Smooth muscle cell (in vitro differentiated cells): ENCODE results near the gene MRPS9. TPM values are rescaled to one million over a fixed set of nuclear protein-coding genes. Genes with fewer than 3 reads are reported as not detected.

ENCODE experiments used
- DNase-seq: peaks from one replicate; lab custom pipeline; 2025; ENCODE audit not compliant: unreplicated experiment; lab: John Stamatoyannopoulos, UW
- H2AFZ ChIP-seq: fragments of 200-600 bp; sonication (generic); 2 replicates; pipeline ENCODE4 v1.6.0; 2016; ENCODE audit warnings: antibody characterized with exemption, low read depth, mild to moderate bottlenecking
- H3F3A ChIP-seq: fragments of 200-600 bp; sonication (generic); 2 replicates; pipeline ENCODE4 v1.6.0; 2017; ENCODE audit warnings: antibody characterized with exemption, low read depth
- H3K27ac ChIP-seq: fragments of 200-600 bp; sonication (generic); 2 replicates; pipeline ENCODE4 v1.5.1; 2016; ENCODE audit warnings: low read depth, mild to moderate bottlenecking
- H3K27me3 ChIP-seq: fragments of 200-600 bp; sonication (generic); 2 replicates; pipeline ENCODE4 v1.6.1; 2016; ENCODE audit warnings: low read depth, mild to moderate bottlenecking
- H3K36me3 ChIP-seq: fragments of 200-600 bp; sonication (generic); 2 replicates; pipeline ENCODE4 v1.5.1; 2016; ENCODE audit warnings: low read depth
- H3K4me1 ChIP-seq: fragments of 200-600 bp; sonication (generic); 2 replicates; pipeline ENCODE4 v1.5.1; 2016; ENCODE audit warnings: low read depth
- H3K4me2 ChIP-seq: fragments of 200-600 bp; sonication (generic); 2 replicates; pipeline ENCODE4 v1.6.0; 2016; ENCODE audit warnings: mild to moderate bottlenecking
- H3K4me3 ChIP-seq: fragments of 200-600 bp; sonication (generic); 2 replicates; pipeline ENCODE4 v1.5.1; 2016; ENCODE audit warnings: mild to moderate bottlenecking
- H3K79me2 ChIP-seq: fragments of 200-600 bp; sonication (generic); 2 replicates; pipeline ENCODE4 v1.6.0; 2016; ENCODE audit warnings: low read depth, mild to moderate bottlenecking
- H3K9ac ChIP-seq: fragments of 200-600 bp; sonication (generic); 2 replicates; pipeline ENCODE4 v1.6.0; 2016; ENCODE audit warnings: low read depth
- H3K9me3 ChIP-seq: fragments of 200-600 bp; sonication (generic); replicated peaks from 2 replicates; pipeline ENCODE4 v1.5.1; 2016; ENCODE audit warnings: low read depth
- H4K20me1 ChIP-seq: fragments of 200-600 bp; sonication (generic); 2 replicates; pipeline ENCODE4 v1.6.0; 2016; ENCODE audit warnings: low read depth
- WGBS: methylation state at CpG from one replicate; pipeline ENCODE4 v1.1.7; 2016; ENCODE audit warnings: low lambda C conversion rate; 5-methylcytosine and 5-hydroxymethylcytosine counted together
- polyA plus RNA-seq: library from polyadenylated mRNA; unstranded; fragments of >200 nt; fragmentation: Nextera tagmentation; extraction: Ambion mirVana; gene quantifications from 2 replicates; pipeline ENCODE4 v1.2.1, GENCODE V29; 2016
- total RNA-seq: library from RNA; depleted of rRNA; stranded (reverse); fragments of >200 nt; gene quantifications from 2 replicates; pipeline ENCODE4 v1.2.3, GENCODE V29; 2014
- TF ChIP-seq, protein P1 (sequence below): fragments of 200-600 bp; sonication (generic); IDR thresholded peaks from 2 replicates; pipeline ENCODE4 v1.5.1; 2017; ENCODE audit warnings: borderline replicate concordance, mild to moderate bottlenecking, antibody characterized with exemption; ENCODE audit not compliant: insufficient read depth, poor library complexity, severe bottlenecking

MRPS9 gene
- total and polyA plus RNA-seq, 2 experiments from 2014 or later = 25.1 to 26.2 TPM

DNA sequence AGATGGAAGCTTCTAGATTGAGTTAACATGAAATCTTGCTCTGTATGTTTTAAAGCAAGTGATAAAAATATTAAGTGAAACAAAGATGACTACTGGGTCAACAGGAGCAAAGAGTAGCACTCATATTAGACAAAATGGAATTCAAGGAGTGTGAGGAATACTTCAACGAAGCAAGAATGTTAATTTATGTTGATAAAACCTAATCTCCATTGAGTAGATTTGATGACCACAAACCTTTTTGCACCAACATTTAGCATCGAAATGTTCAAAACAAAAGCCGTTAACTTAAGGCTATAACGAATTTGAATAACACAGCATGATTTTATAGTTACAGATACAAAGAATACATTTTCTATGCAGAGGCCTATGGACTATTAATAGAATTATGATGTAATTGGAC is 35.7 kb downstream of the MRPS9 start:
- Histone ChIP-seq H3K9ac (no peak overlapping the region), H3K4me1 (no peaks in the 10 kb centered on the region), H3K9me3 (no peaks in the 10 kb centered on the region), H2AFZ (no peak overlapping the region), H3K36me3 (no peaks in the 10 kb centered on the region), H3K79me2 (no peaks in the 10 kb centered on the region), H4K20me1 (no peaks in the 10 kb centered on the region), H3F3A (no peaks in the 10 kb centered on the region), H3K27me3 (no peaks in the 10 kb centered on the region), H3K27ac (no peak overlapping the region), H3K4me3 (no peak overlapping the region), H3K4me2 (no peak overlapping the region)
- DNase-seq = no peak
- TF ChIP-seq, protein P1, sequence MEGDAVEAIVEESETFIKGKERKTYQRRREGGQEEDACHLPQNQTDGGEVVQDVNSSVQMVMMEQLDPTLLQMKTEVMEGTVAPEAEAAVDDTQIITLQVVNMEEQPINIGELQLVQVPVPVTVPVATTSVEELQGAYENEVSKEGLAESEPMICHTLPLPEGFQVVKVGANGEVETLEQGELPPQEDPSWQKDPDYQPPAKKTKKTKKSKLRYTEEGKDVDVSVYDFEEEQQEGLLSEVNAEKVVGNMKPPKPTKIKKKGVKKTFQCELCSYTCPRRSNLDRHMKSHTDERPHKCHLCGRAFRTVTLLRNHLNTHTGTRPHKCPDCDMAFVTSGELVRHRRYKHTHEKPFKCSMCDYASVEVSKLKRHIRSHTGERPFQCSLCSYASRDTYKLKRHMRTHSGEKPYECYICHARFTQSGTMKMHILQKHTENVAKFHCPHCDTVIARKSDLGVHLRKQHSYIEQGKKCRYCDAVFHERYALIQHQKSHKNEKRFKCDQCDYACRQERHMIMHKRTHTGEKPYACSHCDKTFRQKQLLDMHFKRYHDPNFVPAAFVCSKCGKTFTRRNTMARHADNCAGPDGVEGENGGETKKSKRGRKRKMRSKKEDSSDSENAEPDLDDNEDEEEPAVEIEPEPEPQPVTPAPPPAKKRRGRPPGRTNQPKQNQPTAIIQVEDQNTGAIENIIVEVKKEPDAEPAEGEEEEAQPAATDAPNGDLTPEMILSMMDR = no peak
- WGBS = 80% methylated on average over 4 of the region's 4 CpGs

DNA sequence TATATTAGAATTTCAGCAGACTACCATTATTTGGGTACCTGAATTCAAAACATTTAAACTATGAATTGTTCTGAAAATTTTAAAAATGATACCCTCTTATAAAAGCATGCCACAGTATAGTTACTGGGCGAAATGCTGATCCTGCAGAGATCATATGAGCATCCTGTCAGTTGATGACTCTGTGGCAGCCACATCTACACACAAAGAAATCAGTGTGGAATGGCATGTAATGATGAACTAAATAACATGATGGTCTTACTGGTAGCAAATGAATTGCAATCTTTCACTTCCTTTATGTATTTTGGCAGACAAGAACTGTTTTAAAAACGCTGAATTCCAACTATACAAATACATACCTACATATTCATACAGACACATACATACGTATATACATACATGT is 38.3 kb downstream of the MRPS9 start:
- no peak overlapping the region for H3K4me3 ChIP-seq

GRCh38 chr2:105078906-105079495 is 41.1 kb downstream of the MRPS9 start:
- Histone ChIP-seq H3K9ac (no peak overlapping the region), H3F3A (no peaks in the 10 kb centered on the region), H3K4me1 (no peaks in the 10 kb centered on the region), H3K4me3 (no peak overlapping the region), H4K20me1 (no peaks in the 10 kb centered on the region), H3K27ac (peak overlapping the region; percentile 21), H3K4me2 (no peak overlapping the region), H3K36me3 (no peaks in the 10 kb centered on the region), H2AFZ (no peak overlapping the region), H3K79me2 (no peaks in the 10 kb centered on the region), H3K27me3 (no peaks in the 10 kb centered on the region), H3K9me3 (no peaks in the 10 kb centered on the region)
- TF ChIP-seq, protein P1 = no peak
- DNase-seq = no peak
- WGBS = 79% methylated on average over 10 of the region's 10 CpGs

More for the DNA sequence above, 38.3 kb downstream of the MRPS9 start:
- Histone ChIP-seq H4K20me1 (no peaks in the 10 kb centered on the region), H2AFZ (no peak overlapping the region), H3K36me3 (no peaks in the 10 kb centered on the region), H3K27ac (no peak overlapping the region), H3K4me2 (no peak overlapping the region), H3K79me2 (no peaks in the 10 kb centered on the region), H3K4me1 (no peaks in the 10 kb centered on the region), H3F3A (no peaks in the 10 kb centered on the region), H3K9me3 (no peaks in the 10 kb centered on the region), H3K9ac (no peak overlapping the region), H3K27me3 (no peaks in the 10 kb centered on the region)
- 97% methylated on average over 3 of the region's 3 CpGs for WGBS
- DNase-seq = no peak
- TF ChIP-seq, protein P1 = no peak

- H3K4me2 ChIP-seq = no peak overlapping the region
- H4K20me1 ChIP-seq = no peaks in the 10 kb centered on the region
- no peaks in the 10 kb centered on the region for H3K4me1 ChIP-seq
- no peak overlapping the region for H3K27ac ChIP-seq
- H3F3A ChIP-seq = no peaks in the 10 kb centered on the region
- TF ChIP-seq, protein P1 = no peak
- H3K36me3 ChIP-seq = no peaks in the 10 kb centered on the region
- H3K79me2 ChIP-seq = no peaks in the 10 kb centered on the region
- H3K4me3 ChIP-seq = no peak overlapping the region
- no peaks in the 10 kb centered on the region for H3K9me3 ChIP-seq
- no peak for DNase-seq
- H2AFZ ChIP-seq = no peak overlapping the region
- H3K27me3 ChIP-seq = no peaks in the 10 kb centered on the region
- no peak overlapping the region for H3K9ac ChIP-seq
Observed at GRCh38 chr2:105080461-105080860, 42.6 kb downstream of the MRPS9 start.
